NCI-H1105 (cell line): ENCODE measurements around the gene IGSF21.
A peak's percentile ranks its signal among the peaks of the same experiment; 100 is the strongest.

Source experiments
- DNase-seq: peaks from one replicate; lab custom pipeline; 2025; lab: John Stamatoyannopoulos, UW

IGSF21 gene

GRCh38 chr1:18178111-18178510 is 70.5 kb downstream of the IGSF21 start:
- DNase-seq = no peak

GRCh38 chr1:18179009-18179408 is 71.4 kb downstream of the IGSF21 start:
- DNase-seq = no peak

GRCh38 chr1:18182398-18183160 is 75.0 kb downstream of the IGSF21 start:
- DNase-seq = no peak

- no peak for DNase-seq
Observed at GRCh38 chr1:18183533-18183932, 75.9 kb downstream of the IGSF21 start.

- no peak for DNase-seq
Observed at GRCh38 chr1:18187054-18187453, 79.5 kb downstream of the IGSF21 start.

- no peak for DNase-seq
Observed at GRCh38 chr1:18188820-18189517, 81.4 kb downstream of the IGSF21 start.

GRCh38 chr1:18190598-18190997 is 83.0 kb downstream of the IGSF21 start:
- no peak for DNase-seq

- DNase-seq = no peak
Observed at GRCh38 chr1:18191037-18191436, 83.4 kb downstream of the IGSF21 start.

- no peak for DNase-seq
Observed at GRCh38 chr1:18191481-18192155, 84.0 kb downstream of the IGSF21 start.

- no peak for DNase-seq
Observed at GRCh38 chr1:18192182-18192581, 84.6 kb downstream of the IGSF21 start.

GRCh38 chr1:18192974-18193373 is 85.4 kb downstream of the IGSF21 start:
- DNase-seq = no peak

GRCh38 chr1:18197299-18197698 is 89.7 kb downstream of the IGSF21 start:
- no peak for DNase-seq

GRCh38 chr1:18198260-18198659 is 90.7 kb downstream of the IGSF21 start:
- no peak for DNase-seq

GRCh38 chr1:18199462-18199861 is 91.9 kb downstream of the IGSF21 start:
- peak; percentile 93 for DNase-seq

- no peak for DNase-seq
Observed at GRCh38 chr1:18200136-18200717, 92.6 kb downstream of the IGSF21 start.

- no peak for DNase-seq
Observed at GRCh38 chr1:18200918-18201317, 93.3 kb downstream of the IGSF21 start.

GRCh38 chr1:18201997-18202719 is 94.6 kb downstream of the IGSF21 start:
- DNase-seq = no peak

GRCh38 chr1:18203645-18204044 is 96.0 kb downstream of the IGSF21 start:
- no peak for DNase-seq

GRCh38 chr1:18204575-18204974 is 97.0 kb downstream of the IGSF21 start:
- no peak for DNase-seq

- no peak for DNase-seq
Observed at GRCh38 chr1:18205319-18205718, 97.7 kb downstream of the IGSF21 start.

GRCh38 chr1:18211764-18212163 is 104.2 kb downstream of the IGSF21 start:
- DNase-seq = no peak
